HG02759 (cell line): ENCODE measurements around the gene TMED8.
"Not testable (repeated sequence)": the region's sequence is repeated elsewhere in the genome, so short reads cannot be mapped to it uniquely, and the experiment has no call there.

ENCODE experiments used
- ATAC-seq: cut with Tn5 transposase; IDR thresholded peaks from one replicate; pipeline ENCODE4 v1.9.1; 2021; ENCODE audit warnings: mild to moderate bottlenecking, moderate library complexity; ENCODE audit not compliant: unreplicated experiment

Gene TMED8

GRCh38 chr14:77376771-77377501 is at the start of gene TMED8, which contains the start of gene SAMD15:
Gene TMED8, minus strand, starts transcription at chr14:77377094. Its CDS starts 41 bp downstream, at chr14:77377053.
Gene SAMD15, plus strand, starts transcription at chr14:77377379. Its CDS starts 40 bp downstream, at chr14:77377419.
- peak; percentile 89 for ATAC-seq

GRCh38 chr14:77426396-77426795 is 49.5 kb upstream of the TMED8 start:
- ATAC-seq: no peak

- ATAC-seq: no peak
These were observed 48.0 kb upstream of the TMED8 start for GRCh38 chr14:77424862-77425261.

- ATAC-seq: no peak
These were observed 46.5 kb upstream of the TMED8 start, which contains the start of gene NOXRED1 for GRCh38 chr14:77423423-77423822. Gene NOXRED1, minus strand, starts transcription at chr14:77423523. Its CDS starts 634 bp downstream, at chr14:77422889.

GRCh38 chr14:77421201-77421600 is 44.3 kb upstream of the TMED8 start:
- no peak for ATAC-seq

- ATAC-seq: no peak
These were observed 39.9 kb upstream of the TMED8 start for GRCh38 chr14:77416836-77417235.

- not testable (repeated sequence) for ATAC-seq
These were observed 39.2 kb upstream of the TMED8 start for GRCh38 chr14:77416098-77416497.

- not testable (repeated sequence) for ATAC-seq
These were observed 38.6 kb upstream of the TMED8 start for GRCh38 chr14:77415403-77416030.

- no peak for ATAC-seq
These were observed 32.2 kb upstream of the TMED8 start for GRCh38 chr14:77409131-77409533.

- no peak for ATAC-seq
These were observed 30.3 kb upstream of the TMED8 start for GRCh38 chr14:77407158-77407557.

- ATAC-seq: no peak
These were observed 29.8 kb upstream of the TMED8 start for GRCh38 chr14:77406718-77407117.

- ATAC-seq: no peak
These were observed 29.2 kb upstream of the TMED8 start for GRCh38 chr14:77406086-77406485.

- ATAC-seq: no peak
These were observed 26.9 kb upstream of the TMED8 start for GRCh38 chr14:77403768-77404167.

- ATAC-seq: no peak
These were observed 23.3 kb upstream of the TMED8 start for GRCh38 chr14:77400216-77400615.

- no peak for ATAC-seq
These were observed 13.3 kb upstream of the TMED8 start for GRCh38 chr14:77390188-77390587.

GRCh38 chr14:77378701-77379100 is 1.8 kb upstream of the TMED8 start:
- no peak for ATAC-seq

GRCh38 chr14:77377502-77377844 is 579 bp upstream of the TMED8 start:
- no peak for ATAC-seq

- ATAC-seq: peak; percentile 23
These were observed 722 bp downstream of the TMED8 start for GRCh38 chr14:77375973-77376770.

GRCh38 chr14:77375164-77375950 is 1.5 kb downstream of the TMED8 start:
- no peak for ATAC-seq

GRCh38 chr14:77372304-77372841 is 4.5 kb downstream of the TMED8 start:
- peak; percentile 29 for ATAC-seq
